Vagina (tissue), 2 donors: ENCODE measurements around the gene SP1.

ENCODE experiments used
- CTCF ChIP-seq, 3 experiments: fragments of 450-650 bp in 2 of 3; fragments of 200-600 bp in 1 of 3; sonication (generic) in 1 of 3; IDR thresholded peaks; one replicate each; pipeline ENCODE4 v1.5.1; 2017 to 2019; ENCODE audit warnings: antibody characterized with exemption in 3 of 3, mild to moderate bottlenecking in 2 of 3, moderate library complexity in 2 of 3
- POLR2A ChIP-seq, 2 donors: fragments of 450-650 bp; IDR thresholded peaks; one replicate each; pipeline ENCODE4 v1.6.1; 2017; ENCODE audit warnings: antibody characterized with exemption in 2 of 2, mild to moderate bottlenecking in 2 of 2, moderate library complexity in 2 of 2
- POLR2AphosphoS5 ChIP-seq, 2 donors: sonication (generic); formaldehyde crosslinking; IDR thresholded peaks; one replicate each; pipeline ENCODE4 v1.9.0; 2017; ENCODE audit warnings: antibody characterized with exemption in 2 of 2, mild to moderate bottlenecking in 2 of 2, low read depth in 1 of 2; ENCODE audit not compliant: insufficient read depth in 1 of 2

- TF ChIP-seq POLR2AphosphoS5 (IDR thresholded peaks at IDR 0.05; ENCODE audit: insufficient read depth in 1 of 2, low read depth in 1 of 2): no peak
- no peak for TF ChIP-seq POLR2A (IDR thresholded peaks at IDR 0.05)
- no peak for TF ChIP-seq CTCF (IDR thresholded peaks at IDR 0.05)
These were observed 47.2 kb upstream of the SP1 start for GRCh38 chr12:53332744-53333143.
